ENCODE measurements around the gene ETFBKMT.
A peak's percentile ranks its signal among the peaks of the same experiment; 100 is the strongest.

The ETFBKMT gene

GRCh38 chr12:31659087-31659942 lies at the start of gene ETFBKMT:
TSS of gene ETFBKMT (plus strand) at chr12:31659688. CDS start at chr12:31661954, 2,266 bp downstream.
- peak; percentile 92 for DNase-seq

GRCh38 chr12:31612819-31613218 lies 46.7 kb upstream of the ETFBKMT start:
- no peak for DNase-seq

- DNase-seq, result no peak
Measured at GRCh38 chr12:31618228-31619025, 41.1 kb upstream of the ETFBKMT start.

- DNase-seq, result no peak
Measured at GRCh38 chr12:31620311-31620710, 39.2 kb upstream of the ETFBKMT start.

- DNase-seq, result no peak
Measured at GRCh38 chr12:31622038-31622437, 37.5 kb upstream of the ETFBKMT start.

GRCh38 chr12:31626270-31626995 lies 33.1 kb upstream of the ETFBKMT start:
- DNase-seq, result no peak

GRCh38 chr12:31627456-31628054 lies 31.9 kb upstream of the ETFBKMT start:
- no peak for DNase-seq

GRCh38 chr12:31629756-31630732 lies 29.4 kb upstream of the ETFBKMT start:
- DNase-seq, result no peak

- no peak for DNase-seq
Measured at GRCh38 chr12:31631023-31631724, 28.3 kb upstream of the ETFBKMT start.

- DNase-seq, result no peak
Measured at GRCh38 chr12:31631809-31632208, 27.7 kb upstream of the ETFBKMT start.

GRCh38 chr12:31633464-31633863 lies 26.0 kb upstream of the ETFBKMT start:
- DNase-seq, result no peak

- DNase-seq, result no peak
Measured at GRCh38 chr12:31634620-31635019, 24.9 kb upstream of the ETFBKMT start.

- no peak for DNase-seq
Measured at GRCh38 chr12:31641509-31642090, 17.9 kb upstream of the ETFBKMT start.

GRCh38 chr12:31644536-31644935 lies 15.0 kb upstream of the ETFBKMT start:
- DNase-seq, result no peak

GRCh38 chr12:31645924-31646323 lies 13.6 kb upstream of the ETFBKMT start:
- DNase-seq, result no peak

GRCh38 chr12:31647086-31647491 lies 12.4 kb upstream of the ETFBKMT start:
- no peak for DNase-seq

GRCh38 chr12:31650918-31651317 lies 8.6 kb upstream of the ETFBKMT start:
- no peak for DNase-seq

- DNase-seq, result no peak
Measured at GRCh38 chr12:31651893-31652521, 7.5 kb upstream of the ETFBKMT start.

- no peak for DNase-seq
Measured at GRCh38 chr12:31655208-31655607, 4.3 kb upstream of the ETFBKMT start.

- DNase-seq, result no peak
Measured at GRCh38 chr12:31655792-31656191, 3.7 kb upstream of the ETFBKMT start.
